A549 (cell line): ENCODE results near the gene SCAMP2. TPM values are rescaled to one million over a fixed set of nuclear protein-coding genes. Genes with fewer than 3 reads are reported as not detected.

Experiments used
- ATAC-seq, 2 experiments: fragments of 200-7000 bp in 1 of 2; fragments of >200 bp in 1 of 2; cut with Nextera tagmentation in 1 of 2; cut with Tn5 transposase in 1 of 2; 3 replicates each; pipeline versions ENCODE4 v1.8.0 to v1.9.1; 2018 to 2020; ENCODE audit warnings: mild to moderate bottlenecking in 1 of 2, moderate library complexity in 1 of 2
- CTCF ChIA-PET: fragments of 300-600 bp; sonication (Branson Sonifier 250); formaldehyde crosslinking; extraction: SDS; loops from one replicate; lab custom pipeline; 2021; ENCODE audit warnings: antibody characterized with exemption, inconsistent platforms; lab: Yijun Ruan, JAX
- POLR2A ChIA-PET: fragments of 350-600 bp; formaldehyde crosslinking; extraction: SDS; loops from one replicate; lab custom pipeline; 2021; ENCODE audit warnings: antibody characterized with exemption, inconsistent platforms; lab: Yijun Ruan, JAX
- DNase-seq, 2 experiments: peaks; one replicate each; pipeline versions ENCODE4 v3.0.0 to v3.0.0-alpha.2; 2011 to 2016; ENCODE audit warnings: low read depth in 1 of 2, low spot score in 1 of 2
- FAIRE-seq: peaks from 2 replicates; lab custom pipeline; 2011; peaks lifted over from hg19 to GRCh38; lab: Jason Lieb, UNC
- H3K27ac ChIP-seq, 2 experiments: fragments of >200 bp; sonication (Bioruptor Twin); formaldehyde crosslinking; 3 replicates each; pipeline ENCODE4 v1.5.1; 2016 to 2017
- H3K4me1 ChIP-seq: fragments of >200 bp; sonication (Bioruptor Twin); formaldehyde crosslinking; 3 replicates; pipeline ENCODE4 v1.6.1; 2016
- H3K4me2 ChIP-seq: fragments of >200 bp; sonication (Bioruptor Twin); formaldehyde crosslinking; 3 replicates; pipeline ENCODE4 v1.6.1; 2016
- H3K4me3 ChIP-seq: fragments of >200 bp; sonication (Bioruptor Twin); formaldehyde crosslinking; 3 replicates; pipeline ENCODE4 v1.5.1; 2016
- H3K9me3 ChIP-seq: fragments of >200 bp; sonication (Bioruptor Twin); formaldehyde crosslinking; 3 replicates; pipeline ENCODE4 v1.6.1; 2016
- BHLHE40 ChIP-seq: IDR thresholded peaks from 2 replicates; pipeline ENCODE4 v1.6.1; 2012; ENCODE audit warnings: low read depth, low read length, inconsistent platforms
- CBX2 ChIP-seq: fragments of 200-600 bp; sonication (generic); IDR thresholded peaks from 2 replicates; pipeline ENCODE4 v1.6.1; 2016; ENCODE audit warnings: low read depth, mild to moderate bottlenecking, borderline replicate concordance
- CBX8 ChIP-seq: fragments of 200-600 bp; sonication (generic); IDR thresholded peaks from 2 replicates; pipeline ENCODE4 v1.6.1; 2016
- CHD2 ChIP-seq: fragments of 150-350 bp; IDR thresholded peaks from 2 replicates; pipeline ENCODE4 v1.6.1; 2014; ENCODE audit warnings: low read length; ENCODE audit not compliant: partially characterized antibody
- CHD4 ChIP-seq: fragments of 200-600 bp; sonication (generic); IDR thresholded peaks from 2 replicates; pipeline ENCODE4 v1.6.1; 2016; ENCODE audit warnings: antibody characterized with exemption, mild to moderate bottlenecking, borderline replicate concordance
- EP300 ChIP-seq, 2 experiments: fragments of >200 bp; sonication (Bioruptor Twin); formaldehyde crosslinking; IDR thresholded peaks; 2 replicates in 1 of 2; 3 replicates in 1 of 2; pipeline ENCODE4 v1.6.1; 2016 to 2017
- FOXS1 ChIP-seq: fragments of 250-450 bp; sonication (Bioruptor Pico); IDR thresholded peaks from 2 replicates; pipeline ENCODE4 v1.5.0; 2020; ENCODE audit warnings: mild to moderate bottlenecking, moderate library complexity
- HDAC2 ChIP-seq: fragments of 200-600 bp; sonication (generic); IDR thresholded peaks from 2 replicates; pipeline ENCODE4 v1.6.1; 2016
- HES2 ChIP-seq: fragments of >200 bp; sonication (Bioruptor Twin); formaldehyde crosslinking; IDR thresholded peaks from 2 replicates; pipeline ENCODE4 v1.6.1; 2016
- HEYL ChIP-seq: fragments of 250-450 bp; sonication (Bioruptor Pico); IDR thresholded peaks from 2 replicates; pipeline ENCODE4 v1.8.0; 2021; ENCODE audit warnings: mild to moderate bottlenecking, moderate library complexity
- HMGXB4 ChIP-seq: fragments of 250-450 bp; sonication (Bioruptor Pico); IDR thresholded peaks from 2 replicates; pipeline ENCODE4 v1.5.0; 2021; ENCODE audit warnings: mild to moderate bottlenecking, moderate library complexity, borderline replicate concordance
- HOXA7 ChIP-seq: fragments of 250-450 bp; sonication (Bioruptor Pico); IDR thresholded peaks from 2 replicates; pipeline ENCODE4 v1.5.0; 2020; ENCODE audit warnings: mild to moderate bottlenecking, moderate library complexity
- HOXB13 ChIP-seq: fragments of 250-450 bp; sonication (Bioruptor Pico); IDR thresholded peaks from 2 replicates; pipeline ENCODE4 v1.5.0; 2020; ENCODE audit warnings: low read depth, mild to moderate bottlenecking, moderate library complexity
- HOXB5 ChIP-seq: fragments of 250-450 bp; sonication (Bioruptor Pico); IDR thresholded peaks from 2 replicates; pipeline ENCODE4 v1.5.0; 2020; ENCODE audit warnings: mild to moderate bottlenecking, moderate library complexity
- JUNB ChIP-seq: fragments of >200 bp; sonication (Bioruptor Twin); formaldehyde crosslinking; IDR thresholded peaks from 2 replicates; pipeline ENCODE4 v1.6.1; 2016
- KDM5A ChIP-seq: fragments of 200-600 bp; sonication (generic); IDR thresholded peaks from 2 replicates; pipeline ENCODE4 v1.6.1; 2016; ENCODE audit warnings: antibody characterized with exemption, mild to moderate bottlenecking
- MAFK ChIP-seq: fragments of 450-650 bp; IDR thresholded peaks from 2 replicates; pipeline ENCODE4 v1.6.1; 2014; ENCODE audit not compliant: partially characterized antibody
- MYC ChIP-seq: IDR thresholded peaks from 2 replicates; pipeline ENCODE4 v1.6.1; 2012; ENCODE audit warnings: mild to moderate bottlenecking, inconsistent platforms, low read length, improper control_type of control experiment, borderline replicate concordance
- PBX3 ChIP-seq: IDR thresholded peaks from 2 replicates; pipeline ENCODE4 v1.6.1; 2012
- RAD21 ChIP-seq, 2 experiments: fragments of >200 bp in 1 of 2; sonication (Bioruptor Twin) in 1 of 2; formaldehyde crosslinking in 1 of 2; IDR thresholded peaks in 1 of 2; conservative IDR thresholded peaks in 1 of 2; 2 replicates in 1 of 2; 3 replicates in 1 of 2; pipeline ENCODE4 v1.6.1; 2012 to 2018; ENCODE audit warnings: inconsistent platforms in 1 of 2
- RNF2 ChIP-seq: fragments of 200-600 bp; sonication (generic); IDR thresholded peaks from 2 replicates; pipeline ENCODE4 v1.6.1; 2016; ENCODE audit warnings: low read depth, mild to moderate bottlenecking, antibody characterized with exemption, moderate library complexity, borderline replicate concordance
- SMC3 ChIP-seq: fragments of >200 bp; sonication (Bioruptor Twin); formaldehyde crosslinking; IDR thresholded peaks from 3 replicates; pipeline ENCODE4 v1.6.1; 2018; ENCODE audit warnings: inconsistent platforms
- ZC3H11A ChIP-seq: fragments of 450-650 bp; IDR thresholded peaks from 2 replicates; pipeline ENCODE4 v1.6.1; 2014; ENCODE audit warnings: antibody characterized with exemption, mild to moderate bottlenecking
- ZFP36 ChIP-seq: fragments of 450-650 bp; IDR thresholded peaks from 2 replicates; pipeline ENCODE4 v1.6.1; 2014; ENCODE audit warnings: borderline replicate concordance; ENCODE audit not compliant: partially characterized antibody
- ZNF302 ChIP-seq: fragments of 250-450 bp; sonication (Bioruptor Pico); IDR thresholded peaks from 2 replicates; pipeline ENCODE4 v1.9.0; 2021; ENCODE audit warnings: inconsistent platforms, mild to moderate bottlenecking, moderate library complexity
- ZSCAN20 ChIP-seq: fragments of 250-450 bp; sonication (Bioruptor Pico); IDR thresholded peaks from 2 replicates; pipeline ENCODE4 v1.8.0; 2022; ENCODE audit warnings: mild to moderate bottlenecking, moderate library complexity
- WGBS: methylation state at CpG from one replicate; pipeline ENCODE4 v1.1.6; 2017; ENCODE audit errors: missing lambda C conversion rate; 5-methylcytosine and 5-hydroxymethylcytosine counted together
- polyA plus RNA-seq, 4 experiments: library from polyadenylated mRNA; depleted of rRNA in 3 of 4; stranded (reverse); fragments of >200 nt; fragmentation: RNase III in 1 of 4; extraction: RNeasy Plus Mini Kit Qiagen cat#74134 plus additional on column Dnase treatment in 1 of 4; gene quantifications; 2 replicates in 3 of 4; 3 replicates in 1 of 4; pipeline ENCODE4 v1.2.3, GENCODE V29; 2011 to 2017
- TF ChIP-seq, protein P1 (sequence below): fragments of >200 bp; sonication (Bioruptor Twin); formaldehyde crosslinking; IDR thresholded peaks from 3 replicates; pipeline ENCODE4 v1.6.1; 2016

The SCAMP2 gene
- polyA plus RNA-seq, 2 of the 4 experiments (the other 2 are of a cell fraction), result 41.5 to 128 TPM

GRCh38 chr15:74893627-74894026 lies 20.5 kb upstream of the SCAMP2 start:
- Histone ChIP-seq H3K4me2 (no peak overlapping the region), H3K27ac (no peak overlapping the region), H3K9me3 (no peaks in the 10 kb centered on the region), H3K4me3 (no peak overlapping the region), H3K4me1 (peaks cover 9% of the 10 kb centered on the region; the same call in 1 of the 3 replicates)
- no peak for TF ChIP-seq CBX2
- no peak for TF ChIP-seq PBX3
- no peak for TF ChIP-seq JUNB
- no peak for TF ChIP-seq ZNF302 (CRISPR knock-in tag)
- no peak for TF ChIP-seq EP300 (IDR thresholded peaks at IDR 0.05)
- TF ChIP-seq HES2, result no peak
- no peak for TF ChIP-seq MAFK
- TF ChIP-seq RAD21 (conservative IDR thresholded peaks at IDR 0.05 in 1 of 2, IDR thresholded peaks at IDR 0.05 in 1 of 2), result no peak
- no peak for TF ChIP-seq KDM5A
- ChIA-PET CTCF (interaction anchor here (0.6 to 9.2 kb wide), 6 partner anchors 7 to 262 kb away, joined by 3 to 92 read pairs (median 4); no protein-coding TSS in a partner anchor), POLR2A (no interaction called here)
- FAIRE-seq (no peak), ATAC-seq (no peak), DNase-seq (no peak)
- 90% methylated on average over 3 of the region's 3 CpGs for WGBS

- ATAC-seq (no peak), FAIRE-seq (no peak), DNase-seq (no peak)
- Histone ChIP-seq H3K4me2 (no peak overlapping the region), H3K27ac (no peak overlapping the region), H3K9me3 (no peaks in the 10 kb centered on the region), H3K4me1 (peaks cover 9% of the 10 kb centered on the region; the same call in 1 of the 3 replicates), H3K4me3 (no peak overlapping the region)
- ChIA-PET CTCF (interaction anchor here (1.3 to 9.2 kb wide), 2 partner anchors 8 to 57 kb away, joined by 5 to 92 read pairs; no protein-coding TSS in a partner anchor), POLR2A (interaction anchor here (1.2 kb wide), 1 partner anchor 14 kb away, joined by 3 read pairs; no protein-coding TSS in a partner anchor)
- TF ChIP-seq EP300 (IDR thresholded peaks at IDR 0.05) (no peak), RNF2 (no peak), MYC (no peak), BHLHE40 (no peak), JUNB (no peak), HEYL (CRISPR knock-in tag) (no peak), HOXA7 (CRISPR knock-in tag) (no peak), HOXB13 (CRISPR knock-in tag) (no peak), CBX8 (no peak)
- TF ChIP-seq, protein P1, sequence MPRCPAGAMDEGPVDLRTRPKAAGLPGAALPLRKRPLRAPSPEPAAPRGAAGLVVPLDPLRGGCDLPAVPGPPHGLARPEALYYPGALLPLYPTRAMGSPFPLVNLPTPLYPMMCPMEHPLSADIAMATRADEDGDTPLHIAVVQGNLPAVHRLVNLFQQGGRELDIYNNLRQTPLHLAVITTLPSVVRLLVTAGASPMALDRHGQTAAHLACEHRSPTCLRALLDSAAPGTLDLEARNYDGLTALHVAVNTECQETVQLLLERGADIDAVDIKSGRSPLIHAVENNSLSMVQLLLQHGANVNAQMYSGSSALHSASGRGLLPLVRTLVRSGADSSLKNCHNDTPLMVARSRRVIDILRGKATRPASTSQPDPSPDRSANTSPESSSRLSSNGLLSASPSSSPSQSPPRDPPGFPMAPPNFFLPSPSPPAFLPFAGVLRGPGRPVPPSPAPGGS, result no peak
- WGBS, result 94% methylated on average over 2 of the region's 2 CpGs
Measured at GRCh38 chr15:74892931-74893330, 19.8 kb upstream of the SCAMP2 start.

DNA sequence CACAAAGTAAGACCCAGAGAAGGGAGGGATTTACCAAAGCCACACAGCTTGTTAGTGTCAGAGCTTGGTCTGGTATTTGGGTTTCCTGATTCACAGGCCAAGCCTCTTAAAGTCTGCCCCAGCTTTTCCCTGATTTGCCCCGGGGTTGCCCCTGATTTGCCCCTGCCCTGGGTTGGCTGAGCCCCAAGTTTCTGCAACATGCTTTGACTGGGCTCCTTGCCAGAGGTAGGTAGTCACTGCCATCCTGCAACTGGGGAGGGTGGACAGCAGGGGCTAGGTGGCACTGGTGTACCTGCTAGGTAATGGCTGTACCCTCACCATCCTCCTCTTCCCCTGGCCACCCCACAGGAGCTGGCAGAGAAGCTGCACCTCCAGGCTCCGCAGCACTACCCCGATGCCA lies 19.1 kb upstream of the SCAMP2 start:
- POLR2A ChIA-PET, result interaction anchor here (0.7 to 1.2 kb wide), 2 partner anchors 15 to 48 kb away, joined by 3 read pairs; no protein-coding TSS in a partner anchor
- no peak for ATAC-seq
- CTCF ChIA-PET, result interaction anchor here (9.2 kb wide), 1 partner anchor 9 kb away, joined by 92 read pairs; no protein-coding TSS in a partner anchor
- H3K4me3 ChIP-seq, result no peak overlapping the region
- H3K4me1 ChIP-seq, result peaks cover 9% of the 10 kb centered on the region; the same call in 1 of the 3 replicates
- 71% methylated on average over 3 of the region's 3 CpGs for WGBS
- DNase-seq, result no peak
- no peak for FAIRE-seq
- no peak overlapping the region for H3K27ac ChIP-seq
- TF ChIP-seq KDM5A (no peak), EP300 (IDR thresholded peaks at IDR 0.05) (no peak), ZC3H11A (no peak), SMC3 (no peak), FOXS1 (CRISPR knock-in tag) (no peak), JUNB (no peak), HEYL (CRISPR knock-in tag) (no peak), ZFP36 (no peak), HOXB5 (no peak), ZSCAN20 (CRISPR knock-in tag) (no peak), HMGXB4 (CRISPR knock-in tag) (no peak), CHD2 (no peak), HDAC2 (no peak), CHD4 (no peak), BHLHE40 (no peak)
- TF ChIP-seq, protein P1, result no peak
- H3K9me3 ChIP-seq, result no peaks in the 10 kb centered on the region
- no peak overlapping the region for H3K4me2 ChIP-seq
